ENCODE data around the gene PRR22.

- TF ChIP-seq, protein P1, sequence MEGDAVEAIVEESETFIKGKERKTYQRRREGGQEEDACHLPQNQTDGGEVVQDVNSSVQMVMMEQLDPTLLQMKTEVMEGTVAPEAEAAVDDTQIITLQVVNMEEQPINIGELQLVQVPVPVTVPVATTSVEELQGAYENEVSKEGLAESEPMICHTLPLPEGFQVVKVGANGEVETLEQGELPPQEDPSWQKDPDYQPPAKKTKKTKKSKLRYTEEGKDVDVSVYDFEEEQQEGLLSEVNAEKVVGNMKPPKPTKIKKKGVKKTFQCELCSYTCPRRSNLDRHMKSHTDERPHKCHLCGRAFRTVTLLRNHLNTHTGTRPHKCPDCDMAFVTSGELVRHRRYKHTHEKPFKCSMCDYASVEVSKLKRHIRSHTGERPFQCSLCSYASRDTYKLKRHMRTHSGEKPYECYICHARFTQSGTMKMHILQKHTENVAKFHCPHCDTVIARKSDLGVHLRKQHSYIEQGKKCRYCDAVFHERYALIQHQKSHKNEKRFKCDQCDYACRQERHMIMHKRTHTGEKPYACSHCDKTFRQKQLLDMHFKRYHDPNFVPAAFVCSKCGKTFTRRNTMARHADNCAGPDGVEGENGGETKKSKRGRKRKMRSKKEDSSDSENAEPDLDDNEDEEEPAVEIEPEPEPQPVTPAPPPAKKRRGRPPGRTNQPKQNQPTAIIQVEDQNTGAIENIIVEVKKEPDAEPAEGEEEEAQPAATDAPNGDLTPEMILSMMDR (IDR thresholded peaks at IDR 0.05) = no peak
- no peak for TF ChIP-seq POLR2A (IDR thresholded peaks at IDR 0.05)
Observed at GRCh38 chr19:5806905-5807304, 22.4 kb upstream of the PRR22 start.
